HG03432 (cell line): Measurements from ENCODE around the gene CPNE6.

Experiments
- ATAC-seq: cut with Tn5 transposase; IDR thresholded peaks from one replicate; pipeline ENCODE4 v1.9.1; 2021; ENCODE audit warnings: mild to moderate bottlenecking, moderate library complexity; ENCODE audit not compliant: unreplicated experiment

Gene CPNE6

DNA sequence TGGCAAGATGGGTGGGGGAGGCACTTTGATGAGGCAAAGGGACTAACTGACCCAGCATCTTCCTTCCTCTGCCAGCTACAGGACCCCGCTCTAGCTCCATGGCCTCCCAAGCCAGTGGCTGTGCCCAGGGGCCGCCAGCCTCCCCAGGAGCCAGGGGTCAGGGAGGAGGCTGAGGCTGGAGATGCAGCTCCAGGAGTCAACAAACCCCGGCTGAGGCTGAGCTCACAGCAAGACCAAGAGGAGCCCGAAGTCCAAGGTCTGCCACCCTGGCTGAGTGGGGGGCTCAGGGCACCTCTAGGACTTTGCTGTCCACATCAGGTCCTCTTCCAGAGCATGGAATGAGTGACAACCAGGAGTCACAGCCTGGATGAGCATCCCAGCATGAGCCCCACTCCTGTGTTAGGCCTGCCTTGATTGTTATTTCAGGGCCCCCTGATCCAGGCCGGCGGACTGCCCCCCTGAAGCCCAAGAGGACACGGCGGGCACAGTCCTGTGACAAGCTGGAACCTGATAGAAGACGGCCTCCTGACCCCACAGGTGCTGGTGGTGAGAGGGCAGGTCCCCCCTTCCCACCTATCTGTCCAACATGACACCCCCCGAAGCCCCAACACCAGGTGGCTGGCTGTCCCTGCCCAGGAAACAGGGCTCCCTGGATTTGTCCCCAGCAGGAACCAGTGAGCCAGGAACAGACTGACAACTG lies 2.5 kb upstream of the CPNE6 start:
- ATAC-seq: no peak

DNA sequence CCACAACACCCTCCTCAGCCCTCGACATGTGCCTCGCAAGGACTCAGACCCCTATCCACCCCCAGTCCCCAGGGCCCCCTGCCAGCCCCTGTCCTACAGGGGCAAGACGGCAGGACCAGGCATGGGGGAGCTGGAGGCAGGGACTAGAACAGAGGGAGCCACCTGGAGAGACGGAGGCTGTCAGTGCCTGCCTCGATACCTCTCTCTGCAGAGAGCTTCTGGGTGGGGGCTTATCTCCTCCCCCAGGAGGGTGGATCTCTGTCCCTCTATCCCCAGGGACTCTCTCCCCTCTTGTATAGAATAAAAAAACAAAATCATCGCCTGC lies 2.0 kb upstream of the CPNE6 start:
- no peak for ATAC-seq

DNA sequence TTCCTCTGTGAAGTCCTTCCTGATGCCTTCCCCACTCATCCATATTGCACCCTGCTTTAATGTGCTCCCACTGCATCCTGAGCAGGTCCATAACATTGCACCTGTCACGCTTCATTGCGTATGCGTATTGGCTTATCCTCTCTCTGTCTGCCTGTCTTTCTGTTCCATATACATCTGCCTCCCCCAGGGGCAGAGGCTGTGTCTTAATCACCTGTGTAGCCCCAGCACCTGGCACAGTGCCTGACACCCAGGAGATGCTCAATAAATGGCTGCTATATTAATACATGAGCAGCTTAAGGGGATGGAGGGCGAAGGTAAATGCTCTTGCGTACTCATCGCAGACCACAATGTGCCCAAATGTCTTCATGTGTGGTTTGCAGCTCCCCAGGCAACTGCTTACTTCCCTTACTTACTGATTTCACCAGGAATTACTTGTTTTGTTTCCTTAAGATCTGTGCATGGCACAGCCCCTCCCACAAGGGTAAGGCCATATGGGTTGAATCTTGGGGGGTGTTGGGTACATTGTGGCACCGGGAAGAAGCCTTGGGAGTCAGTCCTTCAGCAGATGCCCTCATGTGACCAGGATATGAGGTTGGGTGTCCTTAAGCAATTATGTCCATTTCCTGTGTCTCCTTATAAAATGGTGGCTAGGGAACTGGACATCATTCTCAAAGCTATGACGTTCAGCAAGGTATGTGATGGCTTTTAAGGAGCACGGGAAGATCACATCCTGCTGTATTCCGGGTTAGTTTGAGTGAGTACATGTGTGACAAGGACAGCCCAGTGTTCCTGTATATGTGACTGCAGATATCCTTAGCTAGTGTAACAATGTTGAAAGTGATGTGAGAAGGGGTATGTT lies 848 bp upstream of the CPNE6 start:
- no peak for ATAC-seq

DNA sequence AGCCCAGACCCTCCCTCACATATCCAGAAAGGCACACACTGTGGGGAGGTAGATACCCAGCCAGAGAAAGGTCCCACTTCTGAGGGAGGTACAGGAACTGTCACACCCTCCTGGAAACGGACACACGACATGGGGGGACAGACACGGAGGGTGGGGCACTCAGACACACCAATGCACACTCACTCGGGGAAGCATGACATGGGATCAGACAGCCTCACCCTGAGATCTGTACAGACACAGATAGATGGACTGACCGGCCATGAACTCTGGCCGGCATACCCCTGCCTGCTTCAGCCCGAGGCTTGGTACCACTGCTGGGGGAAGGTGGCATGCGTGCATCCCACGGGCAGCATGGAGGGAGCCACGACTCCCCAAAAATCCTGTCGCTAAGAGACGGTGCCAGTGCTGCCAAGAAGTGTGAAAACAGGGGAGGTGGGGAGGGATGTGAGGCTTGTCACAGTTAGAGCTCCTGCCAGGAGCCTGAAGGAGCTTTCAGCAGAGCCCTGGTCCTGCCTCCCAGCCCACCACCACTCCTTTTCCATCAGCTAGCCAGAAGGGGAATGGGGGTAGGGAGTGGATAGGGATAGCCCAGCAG lies 571 bp downstream of the CPNE6 start:
- no peak for ATAC-seq

DNA sequence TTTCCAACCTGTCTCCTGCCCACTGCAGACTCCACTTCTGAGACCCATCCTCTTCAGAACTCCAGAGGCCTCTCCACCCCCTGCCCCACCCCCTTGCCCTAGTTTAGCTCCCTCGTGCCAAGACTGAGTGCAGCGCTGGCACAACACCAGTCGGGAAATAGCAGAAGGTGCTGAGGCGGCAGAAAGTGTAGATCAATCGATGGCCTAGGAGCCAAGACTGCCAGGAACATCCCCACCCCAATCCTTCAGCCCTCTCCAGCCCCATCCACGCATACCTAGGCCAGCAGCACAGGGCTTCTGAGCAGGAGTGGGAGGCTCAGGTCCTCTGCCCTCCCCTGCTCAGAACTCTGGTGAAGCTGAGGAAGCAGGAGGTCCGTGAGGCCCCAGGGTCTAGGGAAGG lies 1.1 kb downstream of the CPNE6 start:
- no peak for ATAC-seq

DNA sequence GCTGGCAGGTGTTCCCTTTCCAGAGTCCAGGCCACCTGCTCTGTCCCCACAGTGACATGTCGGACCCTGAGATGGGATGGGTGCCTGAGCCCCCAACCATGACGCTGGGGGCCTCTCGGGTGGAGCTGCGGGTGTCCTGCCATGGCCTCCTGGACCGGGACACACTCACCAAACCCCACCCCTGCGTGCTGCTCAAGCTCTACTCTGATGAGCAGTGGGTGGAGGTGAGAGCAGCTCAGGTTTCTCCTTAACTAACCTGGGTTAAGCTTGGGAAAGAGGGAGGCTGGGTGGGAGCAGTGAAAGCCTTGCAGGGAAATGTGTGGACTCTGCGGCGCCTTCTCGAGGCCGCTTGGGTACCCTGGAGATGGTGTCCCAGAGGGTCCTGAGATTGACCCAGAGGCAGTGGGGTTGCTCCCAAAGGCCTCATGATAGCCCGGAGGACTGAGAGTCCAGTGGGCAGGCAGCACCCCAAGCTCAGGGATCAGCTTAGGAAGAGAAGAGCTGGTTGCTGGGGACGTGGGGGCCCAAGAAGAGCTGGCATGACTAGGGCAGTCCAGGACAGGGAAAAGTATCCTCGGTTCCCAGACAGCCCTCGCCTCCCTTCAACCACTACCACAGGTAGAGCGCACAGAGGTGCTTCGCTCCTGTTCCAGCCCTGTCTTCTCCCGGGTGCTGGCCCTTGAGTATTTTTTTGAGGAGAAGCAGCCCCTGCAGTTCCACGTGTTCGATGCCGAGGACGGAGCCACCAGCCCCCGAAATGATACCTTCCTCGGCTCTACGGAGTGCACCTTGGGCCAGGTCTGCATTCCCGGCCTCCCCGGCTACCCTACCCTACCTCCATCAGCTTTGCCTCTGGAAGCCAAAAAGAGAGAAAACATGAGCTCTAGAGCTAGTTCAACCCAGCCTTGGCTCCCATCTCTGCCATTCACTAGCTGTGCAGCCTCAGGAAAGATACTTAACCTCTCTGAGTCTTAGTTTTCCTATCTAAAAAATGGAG lies 1.8 kb downstream of the CPNE6 start:
- no peak for ATAC-seq

DNA sequence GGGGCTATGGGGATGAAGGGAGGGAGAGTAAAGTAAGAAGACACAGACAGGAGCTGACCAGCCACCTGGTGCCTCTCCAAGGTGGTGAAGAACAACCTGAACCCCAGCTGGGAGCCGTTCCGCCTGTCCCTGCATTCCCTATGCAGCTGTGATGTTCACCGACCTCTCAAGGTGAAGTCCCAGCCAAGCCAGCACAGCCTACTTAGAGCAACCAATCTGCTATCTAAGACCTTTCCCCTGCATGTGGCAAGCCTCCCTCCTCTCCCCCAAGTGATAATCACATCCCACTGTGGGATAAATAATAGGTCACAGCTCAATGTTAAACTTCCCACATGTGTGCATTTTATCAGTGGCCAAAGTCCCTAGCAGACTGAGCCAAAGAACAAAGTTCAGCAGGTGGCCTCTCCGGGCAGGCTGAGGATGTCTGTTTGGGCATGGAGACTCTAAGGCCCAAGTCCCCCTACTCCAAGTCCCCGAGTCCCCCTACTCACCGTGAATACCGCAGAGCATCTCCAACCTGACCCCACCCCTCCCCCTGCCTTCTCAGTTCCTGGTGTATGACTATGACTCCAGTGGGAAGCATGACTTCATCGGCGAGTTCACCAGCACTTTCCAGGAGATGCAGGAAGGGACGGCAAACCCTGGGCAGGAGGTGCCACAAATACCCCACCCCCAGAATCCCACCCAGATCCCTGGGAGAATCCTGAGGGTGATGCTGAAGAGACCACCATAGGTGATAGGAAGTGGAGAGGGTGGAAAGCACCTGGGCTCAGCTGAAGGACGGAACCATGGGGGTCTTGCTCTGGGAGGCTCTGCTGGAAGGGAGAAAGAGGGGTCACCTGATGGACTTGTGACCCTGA lies 3.5 kb downstream of the CPNE6 start:
- ATAC-seq: no peak

DNA sequence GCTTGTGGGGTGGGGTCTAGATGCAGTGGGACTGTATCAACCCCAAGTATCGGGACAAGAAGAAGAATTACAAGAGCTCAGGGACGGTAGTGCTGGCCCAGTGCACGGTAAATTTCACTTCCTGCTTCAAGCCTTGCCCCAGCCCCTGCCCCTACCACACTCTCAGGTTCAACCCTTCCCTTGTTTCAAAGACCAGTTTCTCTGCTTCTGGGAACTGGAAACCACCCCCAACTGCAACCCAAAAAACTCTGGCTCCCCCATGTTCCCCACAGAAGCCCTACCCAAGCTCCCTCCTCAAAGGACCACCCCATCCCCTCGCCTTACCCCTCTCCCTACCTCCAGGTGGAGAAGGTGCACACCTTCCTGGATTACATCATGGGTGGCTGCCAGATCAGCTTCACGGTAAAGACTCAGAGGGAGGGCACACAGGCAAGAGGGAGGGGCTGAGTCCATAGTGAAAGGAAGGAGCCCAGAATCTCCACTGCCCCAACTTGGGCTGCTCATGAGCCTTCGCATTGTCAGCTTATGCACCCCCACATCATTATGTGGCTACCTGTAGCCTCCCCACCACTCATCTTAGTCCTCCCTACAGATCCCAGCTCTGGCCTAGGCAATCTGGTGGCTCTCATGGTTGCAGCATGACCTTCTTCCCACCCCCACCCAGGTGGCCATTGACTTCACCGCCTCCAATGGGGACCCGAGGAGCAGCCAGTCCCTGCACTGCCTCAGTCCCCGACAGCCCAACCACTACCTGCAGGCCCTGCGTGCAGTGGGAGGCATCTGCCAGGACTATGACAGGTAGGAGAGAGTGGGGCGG lies 4.3 kb downstream of the CPNE6 start:
- peak; percentile 44 for ATAC-seq

DNA sequence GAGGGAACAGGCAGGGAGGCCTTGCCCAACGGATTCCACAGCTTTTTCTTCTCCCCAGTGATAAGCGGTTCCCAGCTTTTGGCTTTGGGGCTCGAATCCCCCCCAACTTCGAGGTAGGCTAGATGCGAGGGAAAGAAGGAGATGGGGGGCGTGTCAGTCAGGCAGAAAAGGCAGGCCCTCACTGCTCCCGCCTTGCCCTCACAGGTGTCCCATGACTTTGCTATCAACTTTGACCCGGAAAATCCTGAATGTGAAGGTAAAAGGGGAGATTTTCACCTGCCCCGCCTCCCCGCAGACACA lies 4.9 kb downstream of the CPNE6 start:
- ATAC-seq: no peak

DNA sequence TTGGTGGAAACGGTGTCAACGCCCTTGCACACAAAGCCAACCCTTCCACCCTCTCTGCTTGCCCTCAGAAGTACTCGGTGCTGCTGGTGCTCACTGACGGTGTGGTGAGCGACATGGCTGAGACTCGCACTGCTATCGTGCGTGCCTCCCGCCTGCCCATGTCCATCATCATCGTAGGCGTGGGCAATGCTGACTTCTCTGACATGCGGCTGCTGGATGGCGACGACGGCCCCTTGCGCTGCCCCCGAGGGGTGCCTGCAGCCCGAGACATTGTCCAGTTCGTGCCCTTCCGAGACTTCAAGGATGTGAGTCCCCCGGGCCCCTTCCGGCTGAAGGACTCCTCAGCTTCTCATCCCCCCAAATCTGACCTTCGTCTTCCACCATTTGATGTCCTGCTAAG lies 5.7 kb downstream of the CPNE6 start:
- no peak for ATAC-seq

DNA sequence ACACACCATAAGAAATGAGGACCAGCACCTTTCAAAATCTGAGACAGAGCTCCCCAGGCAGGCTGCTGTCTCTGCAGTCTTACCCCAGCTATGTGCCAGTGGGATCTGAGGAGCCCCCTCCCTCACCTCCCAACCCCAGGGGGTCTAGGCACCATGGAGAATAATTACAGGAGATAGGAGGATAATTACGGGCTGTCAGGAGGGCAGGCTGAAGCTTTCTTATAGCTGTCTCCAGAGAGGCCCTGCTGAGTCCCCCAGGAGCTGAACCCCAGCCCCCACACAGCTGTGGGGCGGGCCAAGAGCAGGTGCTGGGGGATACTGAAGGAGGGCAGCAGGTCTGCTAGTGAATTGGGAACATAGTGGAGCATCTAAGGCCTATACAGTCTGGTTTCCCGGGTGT lies 6.8 kb downstream of the CPNE6 start:
- no peak for ATAC-seq

DNA sequence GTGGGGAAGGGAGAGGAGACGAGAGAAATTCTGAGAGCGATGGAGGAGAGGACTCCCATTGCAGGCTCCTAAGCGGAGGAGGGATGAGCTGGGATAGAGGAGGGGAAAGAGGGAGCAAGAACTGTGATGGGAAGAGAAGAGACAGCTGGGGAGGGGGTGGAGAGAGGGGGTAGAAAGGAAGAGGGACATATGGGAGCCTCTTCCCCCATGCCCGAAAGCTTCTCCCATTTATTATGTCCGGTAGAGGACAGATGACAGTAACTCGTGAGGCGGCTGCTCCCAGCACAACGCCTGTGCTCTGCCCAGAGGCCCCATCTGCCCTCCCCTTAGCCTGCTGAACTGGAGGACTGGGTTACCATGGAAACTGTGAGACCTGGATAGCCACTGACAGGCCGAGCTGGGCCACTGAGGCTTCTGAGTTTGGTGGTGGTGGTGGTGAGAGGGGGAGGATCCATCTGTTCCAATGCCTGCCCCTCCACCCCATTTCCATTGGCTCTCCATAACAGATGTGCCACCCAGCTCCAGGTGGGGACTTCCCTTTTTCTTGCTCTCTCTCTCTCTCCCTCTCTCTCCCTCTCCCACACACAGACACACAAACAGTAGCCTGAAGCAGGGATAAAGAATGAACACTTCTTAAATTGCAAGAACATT lies 8.3 kb downstream of the CPNE6 start:
- ATAC-seq: no peak

DNA sequence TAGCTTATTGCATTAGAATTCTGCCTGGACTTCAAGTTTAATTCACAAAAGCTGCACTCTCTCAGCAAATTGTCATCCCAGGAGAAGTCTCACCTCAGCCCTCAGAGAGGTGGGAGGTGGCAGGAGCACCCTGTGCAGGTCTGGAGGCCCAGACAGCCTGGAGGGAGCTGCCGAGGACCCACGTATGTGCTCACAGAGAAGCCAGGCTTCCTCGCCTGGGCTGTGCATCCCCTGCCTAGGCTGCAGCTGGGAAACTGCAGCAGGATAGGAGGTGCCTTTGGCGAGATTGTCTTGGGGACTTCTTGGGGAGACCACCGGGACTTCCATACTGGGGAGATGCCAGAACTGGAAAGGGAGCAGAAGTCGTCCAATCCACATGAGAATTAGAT lies 8.8 kb downstream of the CPNE6 start:
- no peak for ATAC-seq

DNA sequence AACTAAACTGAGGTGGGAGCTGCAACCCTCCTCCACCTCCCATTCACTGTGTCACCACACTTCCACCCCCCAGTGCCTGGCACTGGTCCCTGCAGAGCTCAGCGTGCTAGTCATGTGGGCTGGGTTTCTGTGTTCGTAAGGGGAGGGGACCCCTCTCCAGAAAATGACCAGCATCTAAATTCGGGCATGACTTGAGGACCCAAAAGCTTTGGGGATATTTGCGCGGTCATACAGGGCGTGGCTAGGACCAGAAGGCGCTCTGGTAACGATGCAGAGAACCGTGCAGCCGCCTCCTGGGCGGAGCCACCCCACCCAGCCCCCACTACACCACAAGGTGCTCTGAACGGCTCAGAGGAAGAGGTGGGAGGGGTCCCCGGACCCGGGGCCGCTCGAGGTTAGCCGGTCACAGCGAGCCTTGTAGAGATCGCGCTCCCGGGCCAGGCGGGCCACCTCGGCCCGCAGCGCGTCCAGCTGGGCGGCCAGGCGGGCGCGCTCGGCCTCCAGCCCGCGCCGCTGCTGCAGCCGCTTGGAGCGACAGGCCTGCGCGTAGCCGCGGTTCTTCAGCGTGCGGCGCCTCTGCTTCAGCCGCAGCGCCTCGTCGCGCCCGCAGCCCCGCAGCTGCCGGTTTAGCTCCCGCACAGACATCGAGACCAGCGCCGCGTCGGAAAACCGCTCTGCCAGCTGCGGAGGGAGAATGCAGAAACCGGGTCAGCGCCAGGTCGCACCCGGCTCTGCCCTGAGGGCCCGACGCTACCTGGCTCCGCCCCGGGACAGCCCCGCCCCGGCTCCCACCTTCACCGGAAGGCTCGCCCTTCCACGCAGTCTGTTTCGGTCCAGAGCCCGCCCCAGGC lies 9.8 kb downstream of the CPNE6 start:
- peak; percentile 91 for ATAC-seq

DNA sequence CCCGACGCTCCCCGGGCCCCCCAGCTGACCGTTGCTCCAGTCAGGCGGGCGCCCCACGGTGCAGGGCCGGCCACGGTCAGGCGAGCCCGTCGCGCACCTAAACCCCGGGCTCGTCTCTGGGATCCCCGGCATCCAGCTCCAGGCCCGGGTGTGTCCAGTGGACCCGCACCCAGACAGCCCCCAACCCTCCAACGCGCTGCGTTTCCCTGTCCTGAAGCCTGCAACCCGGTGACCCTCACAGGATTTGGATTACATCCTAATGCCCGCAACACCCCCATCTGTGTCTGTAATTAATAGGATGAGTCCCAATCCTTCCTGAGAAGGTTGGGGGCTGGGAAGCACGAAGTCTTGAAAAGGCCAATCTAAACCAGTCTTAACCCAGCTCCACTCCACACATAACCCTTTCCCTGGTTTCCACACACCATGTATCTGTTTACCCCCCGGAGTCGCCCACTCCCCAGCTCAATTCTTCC lies 10.4 kb downstream of the CPNE6 start:
- ATAC-seq: no peak

DNA sequence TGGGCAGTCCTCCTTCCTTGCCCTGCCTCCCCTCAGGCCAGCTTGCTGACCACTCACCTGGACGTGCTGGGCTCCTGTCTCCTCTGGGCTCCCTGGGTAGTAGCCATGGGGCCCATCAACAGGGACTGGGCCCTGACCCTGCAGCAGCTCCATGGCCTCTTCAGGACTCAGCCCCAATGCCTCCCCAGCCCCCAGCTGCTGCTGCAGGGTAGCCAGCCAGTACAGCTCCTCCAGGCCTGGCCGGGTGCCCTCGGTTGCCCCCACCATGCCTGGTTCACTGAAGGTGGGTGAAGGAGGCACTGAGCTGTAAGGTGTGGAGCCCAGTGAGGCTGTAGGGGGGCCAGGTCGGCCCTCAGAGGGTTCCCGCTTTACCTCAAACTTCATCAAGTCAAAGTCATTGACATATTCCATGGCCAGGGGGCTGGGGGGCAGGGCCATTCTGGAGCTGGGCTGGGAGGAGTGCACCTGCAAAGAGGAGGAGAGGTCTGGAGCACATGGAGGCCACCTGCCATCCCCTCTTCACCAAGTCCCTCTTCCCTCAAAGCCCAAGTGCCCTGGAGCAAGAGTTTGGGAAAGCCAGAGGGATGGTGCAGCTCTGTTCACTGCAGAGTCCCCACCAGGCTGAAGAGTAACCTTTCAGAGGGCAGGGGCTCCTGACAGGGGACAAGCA lies 11.2 kb downstream of the CPNE6 start:
- no peak for ATAC-seq

DNA sequence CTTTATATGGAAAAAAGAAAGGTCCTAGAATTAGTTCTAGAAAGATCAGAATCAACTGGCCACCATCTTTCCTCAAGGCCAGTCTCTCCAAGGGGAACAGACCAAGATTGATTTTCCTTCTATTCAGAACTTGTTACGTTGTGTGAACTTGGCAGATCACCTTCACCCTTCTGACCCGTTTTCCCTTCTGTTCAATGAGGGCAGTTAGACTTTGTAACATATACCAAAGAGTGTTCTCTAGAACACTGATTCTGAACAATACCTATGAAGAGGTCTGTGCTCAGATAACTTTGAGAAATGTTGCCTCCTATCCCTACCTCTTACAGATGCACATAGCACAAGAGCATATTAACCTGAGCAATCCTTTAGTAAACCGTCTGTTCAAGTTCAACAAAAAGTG lies 12.1 kb downstream of the CPNE6 start:
- no peak for ATAC-seq
